ENCODE results near the gene HYAL3.

- TF ChIP-seq CTCF (IDR thresholded peaks at IDR 0.05) (no peak), POLR2A (IDR thresholded peaks at IDR 0.05) (peak; percentile 39 to 61)
Observed at GRCh38 chr3:50320853-50321335, 21.7 kb upstream of the HYAL3 start.

Data from Peyer's patch (tissue), 4 donors.